Measurements from ENCODE around the gene FUT1. TPM values are rescaled to one million over a fixed set of nuclear protein-coding genes. Genes with fewer than 3 reads are reported as not detected.

FUT1 gene
- total and polyA plus RNA-seq, 10 of the 15 experiments (the other 5 are each of a cell fraction or from before 2014, with no cell fraction given) = 0.01 TPM; not detected in 9

- DNase-seq (ENCODE audit: low read depth, low spot score) (no peak), ATAC-seq (no peak), FAIRE-seq (no peak)
- H3K9ac ChIP-seq (ENCODE audit: control insufficient read depth, insufficient read depth, low read length) = no peak overlapping the region
- POLR2A ChIA-PET = no interaction called here
- CTCF ChIA-PET = interaction anchor here (0.6 kb wide), 1 partner anchor 116 kb away, joined by 3 read pairs; no protein-coding TSS in a partner anchor
- H3K27me3 ChIP-seq (replicated peaks in 1 of 2; ENCODE audit: control insufficient read depth in 2 of 2, insufficient read depth in 2 of 2, low read length in 1 of 2) = no peaks in the 10 kb centered on the region
- RAD21 ChIA-PET (ENCODE audit: unreplicated experiment) = interaction anchor here (2.0 kb wide), 1 partner anchor 13 kb away, joined by 4 read pairs; no protein-coding TSS in a partner anchor
- BruUV-seq (replicated peaks) = no TSS peak
- no peaks in the 10 kb centered on the region for H3K79me2 ChIP-seq (ENCODE audit: control insufficient read depth, insufficient read depth, low read length)
- SMC1A ChIA-PET (ENCODE audit: uncharacterized antibody, unreplicated experiment) = interaction anchor here (1.1 kb wide), 1 partner anchor 81 kb away, joined by 3 read pairs; no protein-coding TSS in a partner anchor
- H3K36me3 ChIP-seq (ENCODE audit: control insufficient read depth in 2 of 2, insufficient read depth in 2 of 2, low read length in 1 of 2) = no peaks in the 10 kb centered on the region
- in situ Hi-C loops (cut with MboI) = no loop called here
- peak overlapping the region; percentile 51; the same call in 1 of the 2 replicates for H2AFZ ChIP-seq (ENCODE audit: control insufficient read depth, low read depth, low read length)
- H4K20me1 ChIP-seq (ENCODE audit: control insufficient read depth, insufficient read depth) = no peaks in the 10 kb centered on the region
- H3K4me3 ChIP-seq = no peak overlapping the region
- intact Hi-C loops (cut with micrococcal nuclease; ENCODE audit: unreplicated experiment) = no loop called here
- H3K4me2 ChIP-seq (ENCODE audit: control insufficient read depth, insufficient read depth) = no peak overlapping the region
- H3K4me1 ChIP-seq (ENCODE audit: control insufficient read depth, insufficient read depth, low read length) = no peaks in the 10 kb centered on the region; the same call in 1 of the 2 replicates
- peaks cover 8% of the 10 kb centered on the region; the same call in 2 of the 3 replicates for H3K9me3 ChIP-seq (replicated peaks; ENCODE audit: control insufficient read depth, insufficient read depth, low read length)
- whole genome bisulfite sequencing (ENCODE audit: insufficient coverage, insufficient replicate concordance, low lambda C conversion rate, missing lambda C conversion rate) = 34% methylated on average over 2 of the region's 2 CpGs
- TF ChIP-seq YBX1 (IDR thresholded peaks at IDR 0.05) (no peak), GABPA (IDR thresholded peaks at IDR 0.05; ENCODE audit: low read depth) (peak; percentile 84), ATF7 (IDR thresholded peaks at IDR 0.05; ENCODE audit: low read depth) (peak; percentile 45; the same call in 1 of the 2 replicates), ETV6 (conservative IDR thresholded peaks at IDR 0.05 in 1 of 2, IDR thresholded peaks at IDR 0.05 in 1 of 2; ENCODE audit: borderline replicate concordance in 1 of 2, low read depth in 1 of 2) (peak in 1 of 2 experiments; percentile 82; a peak in 2 of 4 replicates), SPI1 (IDR thresholded peaks at IDR 0.05; ENCODE audit: borderline replicate concordance, insufficient read depth, low read depth, low read length) (peak; percentile 63; the same call in 1 of the 2 replicates), ZBTB40 (IDR thresholded peaks at IDR 0.05; ENCODE audit: borderline replicate concordance) (peak; percentile 74), ZBTB11 (CRISPR knock-in tag; IDR thresholded peaks at IDR 0.05) (no peak), NFYA (IDR thresholded peaks at IDR 0.05; ENCODE audit: borderline replicate concordance, low read depth, low read length) (no peak), CREB1 (IDR thresholded peaks at IDR 0.05; ENCODE audit: low read depth) (peak; percentile 88), CREM (IDR thresholded peaks at IDR 0.05; ENCODE audit: low read depth) (peak; percentile 69)
- no peak overlapping the region for H3K27ac ChIP-seq (ENCODE audit: control insufficient read depth, insufficient read depth)
These were observed 25.9 kb downstream of the FUT1 start for GRCh38 chr19:48726556-48726955.

Measured in GM12878 (cell line).